Measurements from ENCODE around the gene NSG1. TPM values are rescaled to one million over a fixed set of nuclear protein-coding genes. Genes with fewer than 3 reads are reported as not detected.

NSG1 gene
- total RNA-seq, 1 donor from 2014 or later: 2.9 TPM

DNA sequence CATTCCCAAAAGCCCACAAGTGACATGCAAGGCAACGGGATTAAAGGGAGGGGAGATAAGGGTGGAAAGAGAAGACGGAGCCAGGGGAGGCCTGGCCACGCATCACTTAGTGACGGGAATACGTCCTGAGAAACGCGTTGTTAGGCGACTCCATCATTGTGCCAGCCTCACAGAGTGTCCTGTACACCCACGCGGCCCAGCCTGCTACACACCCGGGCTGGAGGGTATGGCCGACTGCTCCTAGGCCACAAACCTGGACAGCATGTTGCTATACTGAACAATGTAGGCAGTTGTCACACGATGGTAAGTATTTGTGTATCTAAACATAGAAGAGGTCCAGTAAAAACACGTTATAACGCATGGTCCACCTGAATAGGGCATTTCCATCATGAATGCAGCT, 23.4 kb downstream of the NSG1 start:
- Mint-ChIP-seq H3K4me3 (ENCODE audit: unreplicated experiment) (no peak overlapping the region), H3K9me3 (ENCODE audit: unreplicated experiment) (no peaks in the 10 kb centered on the region), H3K27ac (ENCODE audit: unreplicated experiment) (no peak overlapping the region), H3K27me3 (ENCODE audit: unreplicated experiment) (peaks cover 4% of the 10 kb centered on the region), H3K4me1 (ENCODE audit: unreplicated experiment) (no peaks in the 10 kb centered on the region), H3K36me3 (ENCODE audit: low read depth, unreplicated experiment) (peaks cover 3% of the 10 kb centered on the region)
- TF ChIP-seq, protein P1, sequence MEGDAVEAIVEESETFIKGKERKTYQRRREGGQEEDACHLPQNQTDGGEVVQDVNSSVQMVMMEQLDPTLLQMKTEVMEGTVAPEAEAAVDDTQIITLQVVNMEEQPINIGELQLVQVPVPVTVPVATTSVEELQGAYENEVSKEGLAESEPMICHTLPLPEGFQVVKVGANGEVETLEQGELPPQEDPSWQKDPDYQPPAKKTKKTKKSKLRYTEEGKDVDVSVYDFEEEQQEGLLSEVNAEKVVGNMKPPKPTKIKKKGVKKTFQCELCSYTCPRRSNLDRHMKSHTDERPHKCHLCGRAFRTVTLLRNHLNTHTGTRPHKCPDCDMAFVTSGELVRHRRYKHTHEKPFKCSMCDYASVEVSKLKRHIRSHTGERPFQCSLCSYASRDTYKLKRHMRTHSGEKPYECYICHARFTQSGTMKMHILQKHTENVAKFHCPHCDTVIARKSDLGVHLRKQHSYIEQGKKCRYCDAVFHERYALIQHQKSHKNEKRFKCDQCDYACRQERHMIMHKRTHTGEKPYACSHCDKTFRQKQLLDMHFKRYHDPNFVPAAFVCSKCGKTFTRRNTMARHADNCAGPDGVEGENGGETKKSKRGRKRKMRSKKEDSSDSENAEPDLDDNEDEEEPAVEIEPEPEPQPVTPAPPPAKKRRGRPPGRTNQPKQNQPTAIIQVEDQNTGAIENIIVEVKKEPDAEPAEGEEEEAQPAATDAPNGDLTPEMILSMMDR (IDR thresholded peaks at IDR 0.05; ENCODE audit: unreplicated experiment): no peak
- DNase-seq (ENCODE audit: low spot score): no peak

DNA sequence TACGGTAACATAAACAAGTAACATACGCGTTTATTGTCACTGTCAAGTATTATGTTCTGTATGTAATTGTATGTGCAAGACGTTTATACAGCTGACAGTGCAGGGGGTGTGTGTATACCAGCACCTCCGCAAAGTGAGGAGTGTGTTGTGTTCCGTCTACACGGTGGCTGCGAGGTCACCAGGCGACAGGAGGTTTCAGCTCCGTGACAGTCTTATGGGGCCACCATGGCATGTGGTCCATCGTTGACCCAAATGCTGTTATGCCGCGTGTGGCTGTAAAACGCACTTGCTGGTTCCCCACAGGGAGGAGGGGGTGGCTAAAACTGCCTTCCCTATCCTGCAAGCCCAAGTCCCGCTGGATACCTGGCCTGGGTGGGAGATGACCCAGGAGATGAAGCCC, 25.0 kb downstream of the NSG1 start:
- Mint-ChIP-seq H3K27me3 (ENCODE audit: unreplicated experiment) (peaks cover 1% of the 10 kb centered on the region), H3K36me3 (ENCODE audit: low read depth, unreplicated experiment) (peaks cover 3% of the 10 kb centered on the region), H3K4me1 (ENCODE audit: unreplicated experiment) (no peaks in the 10 kb centered on the region), H3K9me3 (ENCODE audit: unreplicated experiment) (no peaks in the 10 kb centered on the region), H3K27ac (ENCODE audit: unreplicated experiment) (no peak overlapping the region), H3K4me3 (ENCODE audit: unreplicated experiment) (no peak overlapping the region)
- DNase-seq (ENCODE audit: low spot score): no peak
- TF ChIP-seq, protein P1 (IDR thresholded peaks at IDR 0.05; ENCODE audit: unreplicated experiment): no peak

DNA sequence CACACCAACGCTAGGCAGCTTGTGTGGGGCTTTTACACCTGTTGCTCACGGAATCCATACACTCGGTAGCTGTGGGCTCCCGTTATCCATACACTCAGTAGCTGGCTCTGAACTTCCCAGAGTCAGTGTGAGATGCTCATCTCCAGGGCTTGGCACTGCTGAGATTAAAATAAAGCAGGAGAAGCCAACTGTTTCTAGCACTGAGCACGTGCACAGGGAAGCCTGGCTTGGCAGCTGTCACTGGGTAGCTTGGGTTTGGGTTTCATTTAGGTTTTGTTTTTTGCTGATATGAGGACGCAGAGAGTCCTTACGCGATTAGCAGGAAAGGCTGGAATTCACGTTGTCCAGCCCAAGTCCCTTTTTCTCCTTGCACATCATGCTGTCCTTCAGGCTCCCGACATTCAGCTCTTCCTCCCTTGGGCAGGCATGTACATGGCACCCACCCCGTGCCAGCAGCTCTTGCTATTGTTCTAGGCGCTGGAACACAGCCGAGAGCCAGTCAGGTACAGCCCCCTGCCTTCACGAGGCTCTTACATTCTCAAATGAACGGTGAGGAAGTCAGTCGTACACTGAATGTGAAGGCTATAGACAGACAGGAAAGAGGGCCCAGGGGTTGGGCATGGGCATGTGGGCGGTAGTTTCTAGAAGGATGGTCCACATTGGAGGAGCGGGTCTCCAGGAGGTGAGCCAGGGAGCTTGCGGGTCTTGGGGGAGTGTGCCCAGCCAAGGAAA, 25.9 kb downstream of the NSG1 start:
- Mint-ChIP-seq H3K9me3 (ENCODE audit: unreplicated experiment) (no peaks in the 10 kb centered on the region), H3K27me3 (ENCODE audit: unreplicated experiment) (peaks cover 1% of the 10 kb centered on the region), H3K4me1 (ENCODE audit: unreplicated experiment) (no peaks in the 10 kb centered on the region), H3K4me3 (ENCODE audit: unreplicated experiment) (no peak overlapping the region), H3K36me3 (ENCODE audit: low read depth, unreplicated experiment) (peaks cover 3% of the 10 kb centered on the region), H3K27ac (ENCODE audit: unreplicated experiment) (no peak overlapping the region)
- DNase-seq (ENCODE audit: low spot score): no peak
- TF ChIP-seq, protein P1 (IDR thresholded peaks at IDR 0.05; ENCODE audit: unreplicated experiment): no peak

DNA sequence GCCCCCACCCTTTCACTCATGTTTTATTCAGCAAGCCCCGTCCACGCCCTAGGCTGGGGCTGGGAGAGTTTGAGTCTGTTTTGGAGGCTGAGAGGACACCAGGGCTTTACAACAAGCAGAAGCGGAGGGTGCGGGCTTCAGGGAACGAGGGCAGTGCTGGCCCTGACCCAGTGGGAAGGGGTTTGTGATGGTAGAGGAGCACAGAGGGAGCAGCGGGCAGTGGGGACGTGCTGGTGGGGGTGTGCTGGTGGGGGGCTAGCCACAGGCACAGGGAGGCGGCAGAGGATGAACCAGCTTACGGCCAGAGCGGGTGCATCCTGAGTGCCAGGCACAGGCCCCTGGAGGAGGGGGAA, 26.4 kb downstream of the NSG1 start:
- no peak overlapping the region for H3K27ac Mint-ChIP-seq (ENCODE audit: unreplicated experiment)
- H3K4me1 Mint-ChIP-seq (ENCODE audit: unreplicated experiment): no peaks in the 10 kb centered on the region
- DNase-seq (ENCODE audit: low spot score): no peak
- H3K36me3 Mint-ChIP-seq (ENCODE audit: low read depth, unreplicated experiment): peaks cover 3% of the 10 kb centered on the region
- no peak overlapping the region for H3K4me3 Mint-ChIP-seq (ENCODE audit: unreplicated experiment)
- H3K9me3 Mint-ChIP-seq (ENCODE audit: unreplicated experiment): no peaks in the 10 kb centered on the region
- TF ChIP-seq, protein P1 (IDR thresholded peaks at IDR 0.05; ENCODE audit: unreplicated experiment): no peak
- H3K27me3 Mint-ChIP-seq (ENCODE audit: unreplicated experiment): peaks cover 1% of the 10 kb centered on the region

DNA sequence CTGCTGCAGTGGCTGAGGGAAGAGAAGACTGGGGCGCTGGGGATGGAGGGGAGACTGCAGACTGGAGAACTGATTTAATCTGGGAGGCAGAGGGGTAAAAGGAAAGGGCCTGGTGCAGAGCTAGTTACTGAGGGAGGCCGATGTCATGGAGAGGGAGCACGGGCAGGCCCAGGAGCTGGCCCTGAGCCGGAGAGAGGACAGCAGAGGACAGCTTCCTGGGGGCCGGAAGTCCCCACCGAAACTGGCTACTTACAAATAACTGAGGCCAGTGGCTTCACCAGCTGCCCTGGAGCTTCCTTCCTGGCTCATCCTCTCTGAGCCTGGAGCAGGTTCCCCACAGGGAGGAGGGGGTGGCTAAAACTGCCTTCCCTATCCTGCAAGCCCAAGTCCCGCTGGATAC, 26.9 kb downstream of the NSG1 start:
- H3K9me3 Mint-ChIP-seq (ENCODE audit: unreplicated experiment): no peaks in the 10 kb centered on the region
- H3K36me3 Mint-ChIP-seq (ENCODE audit: low read depth, unreplicated experiment): peaks cover 3% of the 10 kb centered on the region
- TF ChIP-seq, protein P1 (IDR thresholded peaks at IDR 0.05; ENCODE audit: unreplicated experiment): no peak
- no peak overlapping the region for H3K4me3 Mint-ChIP-seq (ENCODE audit: unreplicated experiment)
- no peaks in the 10 kb centered on the region for H3K4me1 Mint-ChIP-seq (ENCODE audit: unreplicated experiment)
- peaks cover 1% of the 10 kb centered on the region for H3K27me3 Mint-ChIP-seq (ENCODE audit: unreplicated experiment)
- no peak for DNase-seq (ENCODE audit: low spot score)
- no peak overlapping the region for H3K27ac Mint-ChIP-seq (ENCODE audit: unreplicated experiment)
